Myocyte (in vitro differentiated cells): ENCODE data around the gene SRSF6. TPM values are rescaled to one million over a fixed set of nuclear protein-coding genes. Genes with fewer than 3 reads are reported as not detected.
"Not testable (repeated sequence)": the region's sequence is repeated elsewhere in the genome, so short reads cannot be mapped to it uniquely, and the experiment has no call there.

Source experiments
- DNase-seq: peaks from one replicate; pipeline ENCODE4 v3.0.0-alpha.2; 2012; ENCODE audit warnings: low read depth
- total RNA-seq: library from RNA; depleted of rRNA; stranded (reverse); fragments of >200 nt; gene quantifications from 2 replicates; pipeline ENCODE4 v1.2.3, GENCODE V29; 2014

Gene SRSF6
- total RNA-seq, 1 donor from 2014 or later, result 39.6 TPM

GRCh38 chr20:43448748-43449535 is 8.8 kb upstream of the SRSF6 start:
- DNase-seq, result peak; percentile 54

DNA sequence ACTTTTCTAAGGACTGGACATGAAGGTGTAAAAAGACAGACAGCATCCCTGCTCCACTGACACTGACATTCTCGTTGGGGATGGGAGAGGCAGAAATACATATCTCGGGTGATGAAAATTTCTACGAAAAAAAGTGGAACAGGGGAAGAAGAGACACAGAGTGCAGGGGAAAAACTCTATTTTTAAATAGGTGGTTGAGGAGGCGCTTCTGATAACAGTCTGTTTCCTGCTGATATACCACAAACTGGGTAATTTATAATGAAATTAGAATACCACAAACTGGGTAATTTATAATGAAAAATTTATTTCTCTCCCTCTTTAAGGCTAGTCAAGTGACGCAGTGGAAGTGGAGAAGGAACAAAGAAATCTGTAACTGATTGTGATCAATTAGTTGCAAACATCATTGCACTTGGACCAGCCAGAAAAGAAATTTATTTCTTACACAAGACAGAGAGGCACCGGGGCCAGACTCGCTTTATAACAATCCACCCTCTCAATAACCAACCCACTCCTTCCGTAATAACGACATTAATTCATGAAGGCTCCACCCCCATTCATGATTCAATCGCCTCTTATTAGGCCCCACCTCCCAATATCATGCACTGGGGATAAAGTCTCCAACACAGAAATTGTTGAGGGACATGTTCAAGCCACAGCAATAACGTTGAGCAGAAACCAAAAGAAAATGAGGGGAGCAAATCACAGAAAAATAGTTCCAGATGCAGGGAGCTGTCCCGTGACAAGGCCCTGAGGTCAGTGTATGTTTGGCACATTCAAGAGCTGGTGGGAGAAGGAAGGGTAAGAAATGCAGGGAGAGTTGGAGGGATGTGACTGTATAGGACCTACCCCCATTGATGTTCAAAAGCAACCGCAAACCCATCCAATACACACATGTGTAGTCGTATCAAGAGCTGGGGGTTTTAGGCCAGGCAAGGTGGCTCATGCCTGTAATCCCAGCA is 6.6 kb upstream of the SRSF6 start:
- no peak for DNase-seq

DNA sequence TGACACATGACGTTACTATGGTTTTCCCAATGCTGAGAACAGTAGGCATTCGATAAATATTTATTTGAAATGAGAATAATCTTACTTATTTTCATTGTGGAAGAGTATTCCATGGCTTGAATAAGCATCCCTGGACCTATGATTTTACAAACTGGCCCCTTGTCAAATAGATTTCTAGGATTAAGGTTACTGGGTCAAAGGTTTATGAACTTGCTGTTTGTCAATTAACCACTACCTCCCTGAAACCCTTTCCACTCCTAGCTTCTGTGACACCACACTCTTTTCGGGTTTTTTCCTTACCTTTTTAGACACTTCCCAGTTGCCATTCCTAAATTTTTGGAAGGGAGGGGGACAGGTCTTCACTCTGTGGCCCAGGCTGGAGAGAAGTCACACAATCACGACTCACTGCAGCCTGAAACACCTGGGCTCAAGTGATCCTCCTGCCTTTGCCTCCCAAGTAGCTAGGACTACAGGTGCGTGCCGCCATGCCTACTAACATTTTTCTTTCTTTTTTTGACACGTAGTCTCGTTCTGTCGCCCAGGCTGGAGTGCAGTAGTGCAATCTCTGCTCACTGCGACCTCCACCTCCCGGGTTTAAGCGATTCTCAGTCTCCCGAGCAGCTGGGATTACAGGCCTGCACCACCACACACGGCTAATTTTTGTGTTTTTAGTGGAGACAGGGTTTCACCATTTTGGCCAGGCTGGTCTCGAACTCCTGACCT is 5.1 kb upstream of the SRSF6 start:
- no peak for DNase-seq

- DNase-seq, result not testable (repeated sequence)
These were observed 1.4 kb upstream of the SRSF6 start for GRCh38 chr20:43456252-43456651.

- peak; percentile 94 for DNase-seq
These were observed 672 bp upstream of the SRSF6 start for GRCh38 chr20:43456809-43457639.

DNA sequence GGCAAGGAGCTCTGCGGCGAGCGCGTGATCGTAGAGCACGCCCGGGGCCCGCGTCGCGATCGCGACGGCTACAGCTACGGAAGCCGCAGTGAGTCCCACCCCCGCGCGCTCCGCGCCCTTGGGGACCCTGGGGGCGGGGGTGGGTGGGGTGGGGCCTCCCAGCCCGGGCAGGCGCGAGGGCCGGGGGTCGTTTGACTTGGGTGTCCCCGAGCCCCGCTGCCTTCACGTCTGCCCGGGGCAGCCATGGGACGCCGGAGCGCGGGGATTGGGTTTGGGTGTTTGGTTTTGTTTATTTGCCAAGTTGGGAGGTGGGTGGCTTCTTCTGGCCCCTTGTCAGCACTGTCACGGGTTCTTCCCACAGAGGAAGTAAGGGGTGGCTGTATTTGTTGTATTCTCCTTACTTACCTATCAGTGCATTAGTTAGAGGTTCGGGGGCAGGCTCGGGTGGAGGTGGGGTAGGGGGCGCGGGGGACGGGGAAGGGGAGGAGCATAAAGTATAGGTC is 777 bp downstream of the SRSF6 start:
- DNase-seq, result no peak

GRCh38 chr20:43459022-43459942 is 1.6 kb downstream of the SRSF6 start:
- no peak for DNase-seq

GRCh38 chr20:43460172-43460829 is 2.6 kb downstream of the SRSF6 start:
- DNase-seq, result no peak

DNA sequence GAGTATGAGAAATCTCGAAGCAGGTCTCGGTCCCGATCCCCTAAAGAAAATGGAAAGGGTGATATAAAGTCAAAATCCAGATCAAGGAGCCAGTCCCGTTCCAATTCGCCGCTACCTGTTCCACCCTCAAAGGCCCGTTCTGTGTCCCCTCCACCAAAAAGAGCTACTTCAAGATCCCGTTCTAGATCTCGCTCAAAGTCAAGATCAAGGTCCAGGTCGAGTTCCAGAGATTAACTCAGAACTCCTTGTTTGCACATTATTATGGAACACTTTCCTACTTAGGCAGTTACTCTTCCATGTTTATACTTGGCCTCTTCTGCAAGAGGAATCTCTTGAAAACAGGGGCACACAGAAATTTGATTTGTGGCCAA is 3.1 kb downstream of the SRSF6 start:
- no peak for DNase-seq

DNA sequence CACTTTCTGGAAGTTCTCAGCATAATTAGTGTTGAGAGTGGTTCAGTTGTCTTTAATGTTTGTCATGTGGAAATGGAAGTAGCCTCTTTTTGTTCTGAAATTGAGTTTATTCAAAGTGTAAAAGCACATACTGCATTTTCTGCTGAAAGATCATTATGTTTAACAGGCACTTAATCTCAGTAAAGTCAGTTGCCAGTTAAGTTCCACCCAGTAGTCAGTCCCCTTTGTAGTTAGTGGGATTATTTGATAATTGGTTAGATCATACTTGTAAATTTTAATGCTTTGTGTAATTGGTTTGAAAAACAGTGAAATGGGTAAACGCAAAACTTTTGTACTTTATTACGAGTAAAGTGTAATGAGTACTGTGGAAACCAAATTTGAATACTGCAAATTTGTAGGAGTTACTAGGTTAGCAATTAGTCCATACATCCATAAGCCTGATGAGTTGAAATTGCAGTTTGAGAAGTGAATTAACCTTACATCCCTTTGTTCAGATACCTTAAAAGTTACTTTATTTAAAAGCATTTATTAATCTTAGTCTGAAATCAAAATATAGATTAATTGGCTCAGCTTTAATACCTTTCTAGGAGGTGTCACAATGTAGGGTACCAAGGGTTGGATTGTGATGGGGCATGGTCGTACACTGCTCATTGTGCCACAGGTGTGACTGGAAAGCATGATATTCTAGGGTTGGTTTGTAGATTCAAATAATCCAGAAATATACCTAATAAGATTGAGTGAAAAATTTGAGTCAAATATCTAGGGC is 4.4 kb downstream of the SRSF6 start:
- DNase-seq, result no peak

GRCh38 chr20:43462660-43463526 is 5.2 kb downstream of the SRSF6 start:
- no peak for DNase-seq

DNA sequence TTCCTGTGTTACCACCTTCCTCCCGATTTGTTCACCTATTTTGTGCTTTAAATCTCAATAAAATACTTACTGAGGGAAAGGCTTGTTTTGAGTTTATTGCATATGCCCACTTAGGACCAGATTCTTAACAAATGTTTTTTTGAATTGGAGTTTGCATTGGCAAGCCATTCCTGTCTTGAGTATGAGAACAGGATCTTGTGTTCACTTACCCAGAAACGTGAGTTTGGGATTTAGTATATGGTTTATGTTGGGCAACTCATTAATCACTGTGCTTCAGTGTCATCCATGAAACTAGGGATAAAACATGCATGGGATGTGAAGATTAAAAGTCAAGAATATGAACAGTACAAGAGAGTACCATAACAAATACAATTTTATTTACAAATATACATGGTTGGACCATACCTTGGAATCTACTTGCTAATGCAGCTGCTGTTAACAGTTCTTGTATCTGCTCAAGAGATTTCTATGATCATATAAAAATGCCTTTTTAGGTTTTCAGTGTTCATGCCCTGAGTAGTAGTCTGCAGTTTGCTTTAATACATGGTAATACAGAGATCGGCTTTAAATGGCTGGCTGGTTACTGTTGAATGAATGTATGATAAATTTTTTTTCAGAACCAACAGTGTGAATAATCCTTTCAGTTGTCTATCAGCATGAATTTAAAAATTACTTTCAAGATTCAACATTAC is 6.0 kb downstream of the SRSF6 start:
- DNase-seq, result no peak

- DNase-seq, result no peak
These were observed 6.6 kb downstream of the SRSF6 start for GRCh38 chr20:43464219-43464790.

DNA sequence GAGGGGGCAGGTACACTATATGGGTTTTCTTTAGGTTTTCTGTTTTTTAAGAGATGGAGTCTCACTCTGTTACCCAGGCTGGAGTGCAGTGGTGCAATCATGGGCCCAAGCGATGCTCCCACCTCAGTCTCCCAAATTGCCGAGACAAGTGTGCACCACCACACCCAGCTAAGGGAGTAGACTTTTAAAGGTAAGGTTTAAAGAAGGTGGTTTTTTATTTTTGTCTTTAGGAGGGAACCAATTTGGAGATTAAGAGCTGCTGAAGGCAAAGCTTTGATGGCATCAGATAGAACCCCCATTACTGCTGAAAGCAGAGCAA is 7.9 kb downstream of the SRSF6 start:
- no peak for DNase-seq

- DNase-seq, result no peak
These were observed 9.9 kb downstream of the SRSF6 start for GRCh38 chr20:43467589-43467988.

- DNase-seq, result no peak
These were observed 15.1 kb downstream of the SRSF6 start for GRCh38 chr20:43472671-43473380.
